NCI-H748 (cell line): ENCODE measurements around the gene NPAS4.
"Not testable (repeated sequence)": the region's sequence is repeated elsewhere in the genome, so short reads cannot be mapped to it uniquely, and the experiment has no call there.

Source experiments
- DNase-seq: peaks from one replicate; lab custom pipeline; 2025; ENCODE audit not compliant: unreplicated experiment; lab: John Stamatoyannopoulos, UW

NPAS4 gene

GRCh38 chr11:66454247-66454646, 33.4 kb downstream of the NPAS4 start:
- DNase-seq: no peak

DNA sequence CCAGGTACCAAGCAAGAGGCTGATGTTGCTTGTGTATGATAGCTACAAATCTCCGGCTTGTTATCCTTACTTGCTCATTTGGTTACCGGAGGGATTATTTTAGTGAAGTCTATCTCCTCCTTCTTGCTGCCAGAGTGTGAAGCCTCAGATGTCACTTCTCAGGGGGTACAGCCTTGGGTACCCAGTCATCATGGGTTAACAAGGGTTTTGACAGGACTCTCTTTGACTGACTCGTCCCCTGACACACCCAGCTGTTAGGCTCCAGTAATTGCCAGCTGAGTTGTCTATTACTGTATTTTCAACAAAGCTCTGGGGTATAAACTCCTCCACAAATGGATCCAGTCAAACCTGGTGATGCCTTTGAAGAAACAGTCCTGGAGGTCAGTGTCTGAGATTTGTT, 34.0 kb downstream of the NPAS4 start:
- no peak for DNase-seq

DNA sequence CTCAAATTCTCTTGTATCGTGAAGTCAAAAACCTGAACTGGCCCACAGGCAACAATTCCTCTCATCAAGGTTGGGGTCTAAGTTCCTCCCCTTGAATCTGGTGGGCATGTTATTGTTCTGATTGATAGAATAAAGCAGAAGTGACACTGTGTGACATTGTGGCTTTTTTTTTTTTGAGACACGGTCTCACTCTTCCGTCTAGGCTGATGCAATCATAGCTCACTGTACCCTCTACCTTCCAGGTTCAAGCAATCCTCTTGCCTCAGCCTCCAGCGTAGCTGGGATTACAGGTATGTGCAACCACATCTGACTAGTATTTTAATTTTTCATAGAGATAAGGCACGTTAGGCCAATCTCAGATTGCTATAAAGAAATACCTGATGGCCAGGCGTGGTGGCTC, 37.0 kb downstream of the NPAS4 start:
- DNase-seq: no peak

DNA sequence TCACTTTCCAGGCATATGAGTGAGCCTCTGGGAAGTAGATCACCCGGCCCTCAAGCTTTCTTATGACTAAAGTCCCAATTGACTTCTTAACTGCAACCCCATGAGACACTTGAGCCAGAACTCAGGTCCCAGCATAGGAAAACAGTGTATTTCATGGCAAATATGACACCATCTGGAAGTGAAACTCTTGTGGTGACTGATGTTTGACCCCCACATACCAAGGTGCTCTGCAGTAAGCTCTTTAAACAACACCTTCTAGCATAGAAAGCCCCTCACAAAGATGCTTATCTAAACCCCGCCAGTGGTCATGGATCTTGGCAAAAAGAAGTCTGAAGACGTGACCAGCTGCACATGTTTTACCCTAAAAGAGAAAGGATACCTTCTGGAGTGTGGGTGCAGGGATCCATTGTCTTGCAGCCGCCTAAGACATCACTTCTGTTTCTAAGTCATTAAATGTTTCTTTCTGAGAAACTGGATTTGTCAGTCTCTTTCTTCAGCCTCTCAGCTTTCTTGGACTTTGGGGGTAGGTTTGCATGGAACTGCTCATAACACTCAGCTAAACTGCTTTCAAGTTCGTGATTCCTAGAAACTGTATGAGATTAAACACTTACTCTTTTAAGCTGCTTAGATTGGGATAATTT, 38.4 kb downstream of the NPAS4 start:
- no peak for DNase-seq

DNA sequence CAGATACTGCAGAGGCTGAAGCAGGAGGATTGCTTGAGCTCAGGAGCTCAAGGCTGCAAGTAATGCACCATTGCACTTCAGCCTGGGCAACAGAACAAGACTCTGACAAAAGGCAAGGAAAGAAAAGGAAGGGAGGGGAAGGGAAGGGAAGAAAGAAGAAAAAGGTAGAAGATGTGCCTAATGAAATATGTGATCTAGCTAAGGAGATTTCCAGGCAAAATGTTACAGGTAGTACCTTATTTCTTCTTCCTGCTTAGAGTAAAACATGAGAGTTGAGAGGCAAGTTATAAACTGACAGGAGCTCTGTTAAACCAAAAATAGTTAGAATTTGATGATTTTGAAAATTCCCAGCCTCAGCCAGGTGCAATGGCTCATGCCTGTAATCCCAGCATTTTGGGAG, 41.2 kb downstream of the NPAS4 start:
- DNase-seq: no peak

DNA sequence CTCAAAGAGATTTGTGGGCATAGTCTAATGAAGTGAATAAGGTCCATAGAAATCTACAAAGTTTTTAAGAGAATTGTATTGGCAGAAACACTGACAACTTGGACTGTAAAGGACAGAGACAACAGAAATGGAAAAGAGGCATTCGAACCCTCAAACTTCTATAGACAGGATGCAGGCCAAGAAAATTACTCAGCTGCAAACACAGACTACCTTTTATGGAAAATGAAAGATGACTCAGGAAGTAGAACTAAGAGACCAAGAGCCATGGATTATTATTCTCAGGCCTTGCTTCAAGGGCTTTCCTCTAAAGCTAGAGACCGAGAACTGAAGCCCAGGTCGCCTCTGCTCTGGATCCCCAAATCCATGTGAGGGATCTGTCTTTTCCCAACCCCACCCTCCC, 42.1 kb downstream of the NPAS4 start:
- DNase-seq: no peak

DNA sequence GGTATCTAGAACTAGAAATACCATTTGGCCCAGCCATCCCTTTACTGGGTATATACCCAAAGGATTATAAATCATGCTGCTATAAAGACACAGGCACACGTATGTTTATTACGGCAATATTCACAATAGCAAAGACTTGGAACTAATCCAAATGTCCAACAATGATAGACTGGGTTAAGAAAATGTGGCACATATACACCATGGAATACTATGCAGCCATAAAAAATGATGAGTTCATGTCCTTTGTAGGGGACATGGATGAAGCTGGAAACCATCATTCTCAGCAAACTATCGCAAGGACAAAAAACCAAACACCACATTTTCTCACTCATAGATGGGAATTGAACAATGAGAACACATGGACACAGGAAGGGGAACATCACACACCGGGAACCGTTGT, 43.3 kb downstream of the NPAS4 start:
- DNase-seq: not testable (repeated sequence)

DNA sequence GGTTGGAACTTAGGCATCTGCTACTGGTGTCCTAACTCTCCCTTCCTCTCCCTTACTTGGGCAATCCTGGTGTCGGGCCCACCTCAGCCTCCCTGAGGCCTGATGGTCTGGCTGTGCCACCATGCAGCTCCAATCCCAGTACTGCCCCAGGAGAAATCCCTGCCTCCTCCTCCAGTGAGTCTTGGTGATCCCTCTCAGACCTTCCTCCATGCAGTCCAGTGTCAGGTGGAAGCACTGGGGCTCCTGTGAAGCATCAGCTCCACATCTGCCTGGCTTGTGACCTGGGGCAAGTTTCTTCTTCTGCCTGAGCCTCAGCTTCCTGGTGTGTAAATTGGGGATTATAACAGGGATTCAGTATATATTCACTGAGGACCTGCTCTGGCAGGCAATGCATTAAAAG, 44.1 kb downstream of the NPAS4 start:
- DNase-seq: no peak

DNA sequence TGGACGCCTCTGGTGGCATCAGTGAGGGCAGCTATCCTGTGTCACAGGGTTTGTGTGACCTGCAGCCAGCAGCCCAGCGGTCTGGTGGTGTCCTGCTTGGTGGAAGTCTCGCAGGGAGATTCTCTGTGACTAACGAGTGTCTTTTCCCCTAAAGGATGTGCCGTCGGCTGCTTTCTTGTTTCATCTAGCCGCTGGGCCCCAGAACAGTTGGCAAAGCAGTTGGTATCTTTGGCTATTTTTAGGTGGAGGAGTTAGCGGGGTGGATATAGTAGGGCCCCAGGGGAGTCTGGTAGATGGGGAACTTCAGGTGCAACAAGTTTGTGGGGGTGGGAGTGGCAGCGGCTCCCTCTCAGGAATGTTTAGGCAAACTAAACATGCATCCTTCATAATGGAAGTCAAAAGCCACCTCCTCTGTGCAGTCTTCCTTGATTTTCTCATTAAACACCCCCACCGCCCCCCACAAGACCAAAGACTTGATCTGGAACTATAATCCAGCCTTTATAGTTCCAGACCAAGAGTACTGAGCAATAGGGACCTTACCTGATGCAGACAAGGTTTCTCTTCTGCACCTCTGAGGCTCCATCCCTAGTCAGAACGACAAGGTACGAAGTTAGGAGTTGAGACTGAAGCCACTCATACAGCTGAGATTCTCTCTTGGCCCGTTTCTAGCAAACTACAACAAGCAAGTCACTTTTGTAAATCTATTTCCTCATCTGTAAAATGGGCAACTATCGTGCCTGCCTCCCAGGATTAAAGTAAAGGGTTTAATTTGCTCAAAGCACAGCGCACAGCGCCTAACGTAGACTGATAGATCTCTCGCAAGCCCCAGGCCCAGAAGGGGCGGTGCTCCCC, 44.8 kb downstream of the NPAS4 start:
- DNase-seq: no peak

DNA sequence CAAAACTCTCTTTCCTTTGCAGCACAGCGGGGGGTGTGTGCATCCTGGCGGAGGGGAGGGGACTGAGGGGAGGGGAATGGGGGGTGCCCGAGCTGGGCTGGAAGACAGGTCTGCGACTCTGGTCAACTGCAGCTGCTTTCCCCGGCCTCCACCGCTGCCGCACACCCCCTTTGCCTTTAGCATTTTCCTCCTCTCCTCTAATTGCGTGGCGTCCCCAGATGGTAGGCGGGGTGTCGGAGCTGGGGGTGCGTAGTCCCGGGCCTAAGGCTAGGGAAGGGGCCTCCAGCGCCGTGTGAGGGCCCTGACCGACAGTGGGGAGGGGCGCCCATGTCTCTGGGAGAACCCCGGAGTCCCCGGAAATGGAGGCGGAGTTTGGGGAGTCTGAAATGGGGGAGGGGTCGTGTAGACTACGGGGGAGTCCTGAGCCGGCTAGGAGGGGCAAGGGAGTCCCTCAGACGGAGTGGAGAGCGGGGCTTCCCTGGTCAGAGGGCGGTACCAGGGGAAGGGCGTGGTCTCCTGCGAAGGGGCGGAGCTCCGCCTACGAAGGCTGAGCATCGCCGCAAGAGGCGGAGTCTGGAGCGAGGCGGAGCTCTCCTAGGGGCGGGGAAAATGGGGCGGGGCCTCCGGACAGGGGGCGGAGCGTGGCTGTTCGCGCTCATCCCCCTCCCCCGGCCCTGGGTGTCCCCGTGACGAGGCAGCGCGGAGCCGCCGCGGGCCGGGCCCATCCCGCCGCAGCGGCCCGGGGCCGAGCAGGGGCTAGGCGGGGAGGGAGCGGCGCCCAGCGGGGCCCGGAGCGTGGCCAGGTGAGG, 45.6 kb downstream of the NPAS4 start, which contains the start of gene PELI3:
Gene PELI3 (plus strand): TSS at position 681 of the 809 bp plus-strand sequence. CDS start 1,224 bp downstream, outside the sequence.
- peak; percentile 87 for DNase-seq

GRCh38 chr11:66467034-66467659, 46.3 kb downstream of the NPAS4 start:
- DNase-seq: no peak

DNA sequence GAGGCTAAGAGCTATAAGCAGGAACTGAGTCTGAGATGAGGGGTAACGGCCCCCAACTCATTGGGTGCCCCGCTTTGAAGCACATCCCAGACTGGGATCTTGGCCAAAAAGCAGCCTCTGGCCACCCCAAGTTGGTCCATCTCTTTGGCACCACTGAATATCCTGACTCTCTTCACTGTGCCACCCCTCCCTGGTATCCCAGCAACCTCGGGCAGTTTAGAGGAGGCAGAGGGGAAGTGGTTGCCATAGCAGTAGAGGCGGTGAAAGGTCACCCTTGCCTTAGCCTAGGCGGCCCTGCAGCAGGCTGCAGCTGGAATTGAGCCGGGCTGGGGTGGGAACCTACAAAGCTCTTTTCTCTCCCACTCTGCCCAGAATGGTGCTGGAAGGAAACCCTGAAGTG, 46.9 kb downstream of the NPAS4 start:
- DNase-seq: peak; percentile 70

DNA sequence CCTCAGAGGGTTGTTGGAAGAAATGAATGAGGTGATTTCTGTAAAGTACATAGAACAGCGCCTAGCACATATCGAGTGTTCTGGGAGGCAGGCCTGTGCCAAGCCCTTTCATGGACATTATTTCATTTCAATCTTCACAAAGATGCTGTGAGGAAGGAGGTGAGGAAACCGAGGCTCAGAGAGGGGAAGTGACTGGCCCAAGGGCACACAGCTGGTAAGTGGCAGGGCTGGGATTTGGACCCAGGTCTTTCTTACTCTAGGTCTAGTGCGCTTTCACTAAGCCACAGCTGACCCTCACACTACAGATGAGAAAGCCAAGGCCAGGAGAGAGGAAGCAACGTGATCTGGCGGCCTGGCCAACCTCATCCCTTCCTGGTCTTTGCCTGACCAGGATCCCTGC, 47.9 kb downstream of the NPAS4 start:
- no peak for DNase-seq

GRCh38 chr11:66469441-66469840, 48.6 kb downstream of the NPAS4 start:
- DNase-seq: no peak

GRCh38 chr11:66470015-66470414, 49.2 kb downstream of the NPAS4 start:
- no peak for DNase-seq

- DNase-seq: no peak
These were observed 50.3 kb downstream of the NPAS4 start for GRCh38 chr11:66471142-66471541.

DNA sequence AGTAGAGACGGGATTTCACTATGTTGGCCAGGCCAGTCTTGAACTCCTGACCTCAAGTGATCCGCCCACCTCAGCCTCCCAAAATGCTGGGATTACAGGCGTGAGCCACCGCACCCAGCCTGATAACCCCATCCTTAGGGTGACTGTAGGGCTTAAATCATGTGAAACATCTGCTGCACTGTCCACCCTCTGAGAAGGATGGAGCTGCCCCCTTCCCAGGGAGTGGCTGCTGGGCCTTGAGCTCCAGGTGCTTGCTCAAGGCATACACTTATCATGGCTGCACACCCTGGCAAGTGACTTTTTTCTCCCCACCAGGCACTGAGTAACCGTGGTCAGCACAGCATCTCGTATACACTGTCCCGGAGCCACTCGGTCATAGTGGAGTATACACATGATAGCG, 51.2 kb downstream of the NPAS4 start:
- no peak for DNase-seq

DNA sequence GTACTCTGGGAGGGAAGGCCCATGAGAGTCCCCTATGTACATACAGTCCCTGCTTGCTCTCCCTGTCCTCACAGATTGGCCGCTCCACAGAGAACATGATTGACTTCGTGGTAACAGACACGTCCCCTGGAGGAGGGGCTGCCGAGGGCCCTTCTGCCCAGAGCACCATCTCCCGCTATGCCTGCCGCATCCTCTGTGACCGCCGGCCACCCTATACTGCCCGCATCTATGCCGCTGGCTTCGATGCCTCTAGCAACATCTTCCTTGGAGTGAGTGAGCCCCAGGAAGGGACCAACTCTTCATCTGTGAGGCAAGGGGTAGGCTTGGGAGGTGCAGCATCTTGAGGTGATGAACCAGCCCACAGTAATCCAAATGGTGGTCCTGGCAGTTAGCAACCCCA, 52.3 kb downstream of the NPAS4 start:
- no peak for DNase-seq

DNA sequence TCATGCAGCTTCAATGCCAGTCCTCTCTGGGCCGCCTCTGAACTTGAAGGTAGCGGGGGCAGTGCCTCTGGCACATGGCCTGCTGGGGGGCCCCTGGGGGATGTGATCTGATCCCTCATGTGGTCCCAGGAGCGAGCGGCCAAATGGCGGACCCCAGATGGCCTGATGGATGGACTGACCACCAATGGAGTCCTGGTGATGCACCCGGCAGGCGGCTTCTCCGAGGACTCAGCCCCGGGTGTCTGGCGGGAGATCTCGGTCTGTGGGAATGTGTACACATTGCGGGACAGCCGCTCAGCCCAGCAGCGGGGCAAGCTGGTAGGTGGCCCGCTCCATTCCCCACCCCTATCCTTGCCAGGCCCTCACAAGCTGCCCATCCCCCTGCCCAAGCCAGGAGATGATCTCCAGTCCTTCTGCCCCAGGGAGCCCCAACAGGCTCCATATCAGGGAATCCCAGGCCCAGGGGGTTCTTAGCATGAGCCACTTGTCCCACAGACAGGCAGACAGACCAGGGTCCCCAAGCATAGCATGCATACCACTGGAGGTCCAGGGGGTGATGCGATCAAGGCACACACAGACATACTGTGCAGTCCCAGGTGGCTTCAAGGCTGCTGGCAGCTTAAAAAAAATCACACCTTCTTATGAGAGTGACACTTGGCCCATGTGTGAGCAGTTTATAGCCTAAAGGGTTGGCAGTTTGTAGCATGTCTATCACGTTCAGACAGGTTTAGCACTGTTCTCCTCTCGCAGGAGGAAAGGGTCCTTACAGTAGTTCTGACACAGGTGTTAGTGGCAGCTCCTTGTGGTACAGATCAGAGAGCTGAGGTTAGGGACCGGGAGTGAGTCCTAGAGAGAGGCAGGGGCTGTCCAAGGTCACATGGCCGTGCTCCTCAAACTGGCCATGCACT, 53.0 kb downstream of the NPAS4 start:
- no peak for DNase-seq
